ENCODE data around the gene C2orf72. TPM values are rescaled to one million over a fixed set of nuclear protein-coding genes. Genes with fewer than 3 reads are reported as not detected.
A peak's percentile ranks its signal among the peaks of the same experiment; 100 is the strongest.

C2orf72 gene
- polyA plus RNA-seq, 1 experiment: not detected

DNA sequence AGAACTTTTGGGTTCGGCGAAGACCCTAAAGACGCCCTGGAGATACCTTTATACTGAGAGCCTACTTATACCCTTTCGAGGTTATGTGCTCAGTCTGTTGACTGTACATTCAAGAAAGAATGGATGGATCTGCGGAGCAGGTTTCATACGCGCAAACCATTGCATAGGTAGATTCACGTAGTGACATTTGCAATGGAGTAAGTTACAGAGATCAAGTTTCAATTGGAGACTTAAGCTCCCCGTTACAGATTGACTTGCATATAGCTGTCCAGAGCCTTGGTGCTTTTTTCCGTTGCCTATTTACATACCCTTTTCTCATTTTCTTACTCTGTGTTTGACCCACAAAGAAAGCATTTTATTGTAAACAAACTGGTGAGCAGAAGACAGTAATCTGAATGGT is 20.3 kb downstream of the C2orf72 start:
- H3K9me3 ChIP-seq (ENCODE audit: control insufficient read depth, insufficient read depth, low read length): no peaks in the 10 kb centered on the region; the same call in 1 of the 2 replicates
- H3K27me3 ChIP-seq (ENCODE audit: control insufficient read depth, insufficient read depth, low read length): no peaks in the 10 kb centered on the region
- TF ChIP-seq, protein P1, sequence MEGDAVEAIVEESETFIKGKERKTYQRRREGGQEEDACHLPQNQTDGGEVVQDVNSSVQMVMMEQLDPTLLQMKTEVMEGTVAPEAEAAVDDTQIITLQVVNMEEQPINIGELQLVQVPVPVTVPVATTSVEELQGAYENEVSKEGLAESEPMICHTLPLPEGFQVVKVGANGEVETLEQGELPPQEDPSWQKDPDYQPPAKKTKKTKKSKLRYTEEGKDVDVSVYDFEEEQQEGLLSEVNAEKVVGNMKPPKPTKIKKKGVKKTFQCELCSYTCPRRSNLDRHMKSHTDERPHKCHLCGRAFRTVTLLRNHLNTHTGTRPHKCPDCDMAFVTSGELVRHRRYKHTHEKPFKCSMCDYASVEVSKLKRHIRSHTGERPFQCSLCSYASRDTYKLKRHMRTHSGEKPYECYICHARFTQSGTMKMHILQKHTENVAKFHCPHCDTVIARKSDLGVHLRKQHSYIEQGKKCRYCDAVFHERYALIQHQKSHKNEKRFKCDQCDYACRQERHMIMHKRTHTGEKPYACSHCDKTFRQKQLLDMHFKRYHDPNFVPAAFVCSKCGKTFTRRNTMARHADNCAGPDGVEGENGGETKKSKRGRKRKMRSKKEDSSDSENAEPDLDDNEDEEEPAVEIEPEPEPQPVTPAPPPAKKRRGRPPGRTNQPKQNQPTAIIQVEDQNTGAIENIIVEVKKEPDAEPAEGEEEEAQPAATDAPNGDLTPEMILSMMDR (IDR thresholded peaks at IDR 0.05; ENCODE audit: low read depth, low read length): no peak
- peak overlapping the region; percentile 83 for H3K27ac ChIP-seq (ENCODE audit: low read depth, low read length)
- ChIA-PET POLR2A (interaction anchor here (0.7 to 1.1 kb wide), 2 partner anchors 12 to 406 kb away, joined by 4 to 6 read pairs; partner anchors contain the start of gene NCL), CTCF (interaction anchor here (0.7 to 1.9 kb wide), 7 partner anchors 10 to 394 kb away, joined by 3 to 7 read pairs (median 3); no protein-coding TSS in a partner anchor)
- peak overlapping the region; percentile 98 for H3K4me3 ChIP-seq (ENCODE audit: low read depth, low read length)
- DNase-seq (ENCODE audit: low read depth, low spot score): no peak

DNA sequence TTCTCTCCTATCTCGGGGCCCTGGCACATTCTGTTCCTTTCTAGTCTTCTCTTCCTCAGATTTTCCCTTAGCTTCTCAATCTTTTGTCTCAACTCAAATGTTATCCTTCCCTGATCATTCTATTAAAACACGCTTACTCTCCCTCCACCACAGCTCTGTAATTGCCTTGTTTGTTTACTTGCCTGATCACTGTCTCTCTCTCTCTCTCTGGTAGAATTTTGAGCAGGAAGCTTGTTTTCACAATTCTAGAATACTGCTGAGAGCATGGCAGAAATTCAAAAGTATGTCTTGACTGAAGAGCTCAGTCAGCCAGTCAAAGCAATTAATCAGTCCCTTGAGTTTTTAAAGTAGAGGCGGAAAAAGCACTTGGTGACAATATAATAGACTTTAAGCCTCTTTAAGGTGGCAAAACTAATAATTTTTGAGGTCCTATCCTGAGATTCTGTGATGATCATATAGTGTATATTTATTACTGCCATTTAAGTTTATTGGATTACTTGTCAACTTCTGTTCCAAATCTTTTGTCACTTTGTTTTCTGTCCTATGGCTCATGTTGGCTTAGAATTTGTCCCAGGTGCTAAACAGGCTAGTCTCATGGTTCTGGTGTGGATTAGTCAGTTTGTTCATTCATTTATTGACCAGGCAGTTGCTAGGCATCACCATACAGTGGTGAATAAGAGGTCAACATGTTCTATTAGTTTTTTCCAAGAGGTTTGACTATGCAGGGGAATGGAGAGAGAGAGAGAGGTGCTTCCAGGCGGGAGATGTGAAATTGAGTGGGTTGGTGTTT is 21.6 kb downstream of the C2orf72 start:
- TF ChIP-seq, protein P1 (IDR thresholded peaks at IDR 0.05; ENCODE audit: low read depth, low read length): no peak
- no peaks in the 10 kb centered on the region for H3K27me3 ChIP-seq (ENCODE audit: control insufficient read depth, insufficient read depth, low read length)
- ChIA-PET CTCF (interaction anchor here (0.6 to 1.9 kb wide), 5 partner anchors 45 to 393 kb away, joined by 3 to 5 read pairs (median 4); no protein-coding TSS in a partner anchor), POLR2A (interaction anchor here (0.7 to 1.1 kb wide), 2 partner anchors 121 to 405 kb away, joined by 3 to 4 read pairs; partner anchors contain the start of gene NCL)
- H3K4me3 ChIP-seq (ENCODE audit: low read depth, low read length): no peak overlapping the region; the same call in 1 of the 2 replicates
- H3K9me3 ChIP-seq (ENCODE audit: control insufficient read depth, insufficient read depth, low read length): no peaks in the 10 kb centered on the region; the same call in 1 of the 2 replicates
- no peak overlapping the region for H3K27ac ChIP-seq (ENCODE audit: low read depth, low read length)
- DNase-seq (ENCODE audit: low read depth, low spot score): no peak

DNA sequence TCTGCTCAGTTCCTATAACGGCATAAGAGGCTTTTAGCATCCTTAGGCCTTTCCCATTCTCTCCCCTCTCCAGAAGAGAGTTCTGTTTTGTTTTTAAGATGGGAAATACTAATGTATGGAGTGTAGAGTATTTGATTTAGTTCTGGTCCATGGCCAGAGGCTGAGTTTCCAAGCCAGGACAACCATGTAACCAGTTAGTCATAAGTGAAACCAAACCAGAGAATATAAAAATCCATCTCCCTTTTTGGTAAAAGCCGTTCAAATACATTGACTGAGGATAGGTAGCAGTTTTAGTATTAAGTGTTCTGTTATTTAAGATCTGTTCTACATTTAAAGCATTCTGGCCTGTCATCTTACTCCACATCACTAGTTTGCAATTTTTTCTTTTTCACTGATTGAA is 22.4 kb downstream of the C2orf72 start:
- no peak overlapping the region for H3K27ac ChIP-seq (ENCODE audit: low read depth, low read length)
- no peaks in the 10 kb centered on the region; the same call in 1 of the 2 replicates for H3K9me3 ChIP-seq (ENCODE audit: control insufficient read depth, insufficient read depth, low read length)
- H3K4me3 ChIP-seq (ENCODE audit: low read depth, low read length): no peak overlapping the region
- TF ChIP-seq, protein P1 (IDR thresholded peaks at IDR 0.05; ENCODE audit: low read depth, low read length): no peak
- POLR2A ChIA-PET: interaction anchor here (0.7 kb wide), 1 partner anchor 120 kb away, joined by 3 read pairs; no protein-coding TSS in a partner anchor
- CTCF ChIA-PET: no interaction called here
- no peaks in the 10 kb centered on the region for H3K27me3 ChIP-seq (ENCODE audit: control insufficient read depth, insufficient read depth, low read length)
- DNase-seq (ENCODE audit: low read depth, low spot score): no peak

DNA sequence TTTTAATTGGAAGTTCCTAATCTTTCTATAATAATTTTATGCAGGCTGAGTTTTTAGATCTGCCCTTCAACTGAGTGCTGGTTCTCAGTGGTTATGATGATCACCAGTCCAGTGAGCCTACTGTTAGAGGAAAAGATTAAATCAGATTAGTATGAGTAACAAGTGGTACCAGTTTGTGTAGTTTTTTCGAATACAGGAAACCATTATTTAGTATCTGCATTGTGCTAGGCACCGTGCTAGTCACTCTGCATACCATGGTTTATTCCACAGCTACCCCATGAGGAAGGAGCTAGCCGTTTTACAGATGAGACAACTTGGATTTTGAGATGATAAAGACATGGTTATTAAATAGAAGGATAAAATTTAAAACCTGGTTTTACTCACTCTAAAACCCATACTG is 25.5 kb downstream of the C2orf72 start:
- Histone ChIP-seq H3K9me3 (ENCODE audit: control insufficient read depth, insufficient read depth, low read length) (no peaks in the 10 kb centered on the region), H3K27me3 (ENCODE audit: control insufficient read depth, insufficient read depth, low read length) (no peaks in the 10 kb centered on the region), H3K4me3 (ENCODE audit: low read depth, low read length) (no peak overlapping the region), H3K27ac (ENCODE audit: low read depth, low read length) (no peak overlapping the region)
- TF ChIP-seq, protein P1 (IDR thresholded peaks at IDR 0.05; ENCODE audit: low read depth, low read length): no peak
- POLR2A ChIA-PET: no interaction called here
- no peak for DNase-seq (ENCODE audit: low read depth, low spot score)
- CTCF ChIA-PET: interaction anchor here (1.6 kb wide), 1 partner anchor 10 kb away, joined by 6 read pairs; no protein-coding TSS in a partner anchor

DNA sequence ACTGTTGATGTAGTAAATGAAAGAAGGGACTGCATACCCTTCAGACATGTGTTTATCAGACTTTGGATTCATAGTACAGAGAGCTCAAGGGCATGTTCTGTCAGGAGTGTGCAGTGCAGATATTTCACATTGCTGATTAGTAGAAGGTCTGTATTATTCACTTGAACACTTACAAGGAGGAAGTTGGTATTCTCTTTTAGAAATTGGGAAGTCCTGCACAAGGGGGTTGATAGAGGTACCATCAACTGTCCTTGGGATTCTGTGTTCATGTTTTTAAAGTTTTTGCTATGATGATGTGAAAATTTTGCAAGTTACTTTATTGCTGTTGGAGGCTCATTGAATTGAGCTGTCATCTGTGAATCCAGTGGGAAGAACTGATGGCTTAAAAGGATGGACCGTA is 26.0 kb downstream of the C2orf72 start:
- CTCF ChIA-PET: interaction anchor here (1.6 kb wide), 1 partner anchor 10 kb away, joined by 6 read pairs; no protein-coding TSS in a partner anchor
- POLR2A ChIA-PET: no interaction called here
- TF ChIP-seq, protein P1 (IDR thresholded peaks at IDR 0.05; ENCODE audit: low read depth, low read length): no peak

More for the DNA sequence above, 26.0 kb downstream of the C2orf72 start:
- no peaks in the 10 kb centered on the region for H3K9me3 ChIP-seq (ENCODE audit: control insufficient read depth, insufficient read depth, low read length)
- H3K27ac ChIP-seq (ENCODE audit: low read depth, low read length): no peak overlapping the region
- H3K4me3 ChIP-seq (ENCODE audit: low read depth, low read length): no peak overlapping the region
- DNase-seq (ENCODE audit: low read depth, low spot score): no peak
- H3K27me3 ChIP-seq (ENCODE audit: control insufficient read depth, insufficient read depth, low read length): no peaks in the 10 kb centered on the region

Data from AG04450 (cell line).